DND-41 (cell line): ENCODE measurements around the gene OMP.

Source experiments
- CTCF ChIP-seq: IDR thresholded peaks from 2 replicates; pipeline ENCODE4 v1.5.1; 2012; ENCODE audit warnings: borderline replicate concordance, low read length, moderate library complexity, mild to moderate bottlenecking; ENCODE audit not compliant: poor library complexity, severe bottlenecking; ENCODE audit errors: extremely low read depth
- EZH2 ChIP-seq: IDR thresholded peaks from 3 replicates; pipeline ENCODE4 v1.6.1; 2012; ENCODE audit warnings: borderline replicate concordance, low read depth, mild to moderate bottlenecking, moderate library complexity, low read length, inconsistent platforms; ENCODE audit not compliant: severe bottlenecking

DNA sequence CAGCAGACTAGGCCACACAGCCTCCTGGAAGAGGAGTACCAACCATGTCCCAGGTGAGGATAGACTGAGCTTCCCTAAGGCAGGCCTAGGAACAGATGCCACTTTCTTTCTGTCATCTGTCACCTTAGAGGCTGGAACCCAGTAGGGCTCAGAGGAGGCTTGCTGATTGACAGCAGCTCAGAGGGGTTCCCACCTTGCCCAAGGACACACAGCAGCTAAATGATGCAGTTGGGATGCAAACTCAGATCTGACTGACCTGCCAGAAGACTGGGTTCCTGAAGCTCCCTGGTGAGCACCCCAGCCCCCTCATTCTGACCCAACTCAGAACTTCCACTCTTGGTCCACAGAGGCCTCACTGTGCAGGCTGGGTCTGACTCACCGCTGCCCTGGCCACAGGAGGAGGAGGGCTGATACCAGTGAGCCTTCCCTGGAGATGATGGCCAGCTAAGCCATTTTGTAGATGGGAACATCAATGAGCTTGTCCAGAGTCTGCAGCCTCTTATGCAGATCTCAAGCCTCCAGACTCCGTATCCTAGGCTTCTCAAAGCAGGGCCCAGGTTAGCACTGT is 21.9 kb upstream of the OMP start:
- TF ChIP-seq CTCF (no peak), EZH2 (no peak)
